HAP-1 (cell line): ENCODE measurements around the gene GLT1D1.

Experiments
- DNase-seq, 2 experiments: peaks; one replicate each; pipeline ENCODE4 v3.0.0-alpha.2; 2016 to 2020; ENCODE audit warnings: low spot score in 2 of 2
- H3K27me3 ChIP-seq: fragments of 250-450 bp; sonication (Bioruptor Pico); 2 replicates; pipeline ENCODE4 v1.5.1; 2020; ENCODE audit warnings: low read depth, mild to moderate bottlenecking, moderate library complexity
- H3K36me3 ChIP-seq: fragments of 250-450 bp; sonication (Bioruptor Pico); replicated peaks from 2 replicates; pipeline ENCODE4 v1.5.1; 2020; ENCODE audit warnings: mild to moderate bottlenecking
- H3K4me1 ChIP-seq: fragments of 250-450 bp; sonication (Bioruptor Pico); 2 replicates; pipeline ENCODE4 v1.5.1; 2020; ENCODE audit warnings: mild to moderate bottlenecking
- H3K4me3 ChIP-seq: fragments of 250-450 bp; sonication (Bioruptor Pico); 2 replicates; pipeline ENCODE4 v1.5.1; 2020; ENCODE audit warnings: mild to moderate bottlenecking, moderate library complexity
- H3K9me3 ChIP-seq: fragments of 250-450 bp; sonication (Bioruptor Pico); 2 replicates; pipeline ENCODE4 v1.5.1; 2020; ENCODE audit warnings: mild to moderate bottlenecking, moderate library complexity
- in situ Hi-C: fragments of 300-500 bp; cut with MboI; formaldehyde crosslinking; loops from 3 replicates; pipeline ENCODE4 v1.14.3; 2020; ENCODE audit warnings: low sequenced_read_pairs, inconsistent platforms, mixed read lengths

Gene GLT1D1

GRCh38 chr12:128981971-128982533 lies 128.8 kb downstream of the GLT1D1 start:
- DNase-seq = no peak
- H3K4me1 ChIP-seq = no peaks in the 10 kb centered on the region
- no peaks in the 10 kb centered on the region for H3K9me3 ChIP-seq
- H3K27me3 ChIP-seq = no peaks in the 10 kb centered on the region
- in situ Hi-C loops = no loop called here
- H3K4me3 ChIP-seq = no peak overlapping the region
- H3K36me3 ChIP-seq = no peaks in the 10 kb centered on the region

DNA sequence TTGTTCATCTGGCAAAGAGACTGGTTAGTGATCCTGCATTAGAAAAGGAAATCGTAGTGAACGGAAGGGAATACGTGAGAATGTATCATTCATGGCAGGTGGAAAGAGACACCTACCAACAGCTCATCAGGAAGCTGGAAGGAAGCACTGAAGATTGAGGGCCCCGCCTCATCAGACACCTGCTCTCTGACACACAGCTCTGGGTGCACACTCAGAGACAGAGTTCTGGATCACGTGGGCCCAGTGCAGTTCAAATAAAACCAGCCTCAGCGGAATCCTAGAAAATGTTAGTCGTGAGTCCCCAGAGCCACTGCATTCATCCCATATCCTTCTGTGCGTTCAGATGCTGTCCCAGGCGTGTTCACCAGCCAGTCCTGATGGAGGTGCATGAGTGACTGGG lies 129.7 kb downstream of the GLT1D1 start:
- Histone ChIP-seq H3K36me3 (no peaks in the 10 kb centered on the region), H3K27me3 (no peaks in the 10 kb centered on the region), H3K4me1 (no peaks in the 10 kb centered on the region), H3K4me3 (no peak overlapping the region), H3K9me3 (no peaks in the 10 kb centered on the region)
- DNase-seq = no peak
- in situ Hi-C loops = no loop called here

- no peaks in the 10 kb centered on the region for H3K9me3 ChIP-seq
- H3K4me1 ChIP-seq = no peaks in the 10 kb centered on the region
- in situ Hi-C loops = no loop called here
- no peak for DNase-seq
- H3K4me3 ChIP-seq = no peak overlapping the region
- H3K36me3 ChIP-seq = no peaks in the 10 kb centered on the region
- no peaks in the 10 kb centered on the region for H3K27me3 ChIP-seq
Observed at GRCh38 chr12:128983371-128983770, 130.1 kb downstream of the GLT1D1 start.

DNA sequence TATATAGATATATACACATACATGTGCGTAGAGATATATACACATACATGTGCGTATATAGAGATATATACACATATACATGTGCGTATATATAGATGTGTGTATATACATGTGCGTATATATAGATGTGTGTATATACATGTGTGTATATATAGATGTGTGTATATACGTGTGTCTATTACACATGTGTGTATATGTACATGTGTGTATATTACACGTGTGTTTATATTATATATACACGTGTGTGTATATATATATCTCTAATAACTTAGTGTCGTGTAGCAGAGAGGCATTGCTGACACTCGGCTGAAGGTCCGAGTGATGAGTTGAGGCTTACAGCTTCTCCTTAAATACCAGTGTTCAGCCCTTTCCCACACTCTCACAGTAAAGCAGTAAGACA lies 133.7 kb downstream of the GLT1D1 start:
- H3K36me3 ChIP-seq = no peaks in the 10 kb centered on the region
- no peaks in the 10 kb centered on the region for H3K27me3 ChIP-seq
- no peaks in the 10 kb centered on the region for H3K9me3 ChIP-seq
- in situ Hi-C loops = no loop called here
- H3K4me3 ChIP-seq = no peak overlapping the region
- DNase-seq = no peak
- H3K4me1 ChIP-seq = no peaks in the 10 kb centered on the region

DNA sequence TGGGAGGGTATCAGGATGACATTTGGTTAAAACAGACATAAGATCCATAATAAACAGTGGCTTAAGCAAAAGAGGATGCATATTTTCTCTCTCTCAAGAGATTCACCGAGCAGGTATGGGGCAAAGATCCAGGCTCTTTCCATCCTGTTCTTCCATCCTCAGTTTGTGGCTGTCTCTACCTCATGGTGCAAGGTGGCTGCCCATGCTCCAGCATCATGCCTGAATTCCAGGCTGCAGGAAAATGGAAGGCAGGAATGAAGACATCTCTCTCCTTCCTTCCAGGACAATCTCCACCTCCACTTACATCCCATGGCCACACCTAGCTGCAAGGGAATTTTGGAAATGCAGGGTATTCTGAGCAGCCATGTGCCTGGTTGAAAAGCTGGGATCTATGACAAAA lies 136.0 kb downstream of the GLT1D1 start:
- Histone ChIP-seq H3K4me3 (no peak overlapping the region), H3K4me1 (no peaks in the 10 kb centered on the region), H3K36me3 (no peaks in the 10 kb centered on the region), H3K9me3 (no peaks in the 10 kb centered on the region), H3K27me3 (no peaks in the 10 kb centered on the region)
- no peak for DNase-seq
- in situ Hi-C loops = no loop called here

- H3K4me1 ChIP-seq = no peaks in the 10 kb centered on the region
- in situ Hi-C loops = no loop called here
- DNase-seq = no peak
- H3K9me3 ChIP-seq = no peaks in the 10 kb centered on the region
- no peak overlapping the region for H3K4me3 ChIP-seq
- H3K36me3 ChIP-seq = no peaks in the 10 kb centered on the region
- no peaks in the 10 kb centered on the region for H3K27me3 ChIP-seq
Observed at GRCh38 chr12:128991716-128992115, 138.4 kb downstream of the GLT1D1 start.

GRCh38 chr12:128992116-128992515 lies 138.8 kb downstream of the GLT1D1 start:
- H3K27me3 ChIP-seq = no peaks in the 10 kb centered on the region

DNA sequence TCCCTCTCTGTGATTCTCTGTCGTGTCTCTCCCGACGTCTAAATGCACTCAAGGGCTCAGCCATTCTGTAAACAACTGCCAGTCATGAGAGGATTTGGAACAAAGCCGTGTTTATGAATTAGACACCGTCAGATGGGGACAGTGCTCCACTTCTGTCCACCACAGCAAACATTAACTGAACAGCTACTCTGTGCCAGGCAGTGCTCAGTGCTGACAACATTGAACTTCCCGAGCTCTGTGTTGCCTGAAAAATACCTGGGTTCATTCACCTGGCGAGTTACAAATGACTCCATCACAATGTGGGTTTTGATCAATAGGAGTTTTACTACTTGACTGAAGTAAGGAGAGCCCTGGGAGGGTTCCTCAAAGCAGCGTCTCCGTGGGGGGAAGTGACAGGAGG lies 139.3 kb downstream of the GLT1D1 start:
- in situ Hi-C loops = no loop called here
- Histone ChIP-seq H3K36me3 (no peaks in the 10 kb centered on the region), H3K27me3 (no peaks in the 10 kb centered on the region), H3K9me3 (no peaks in the 10 kb centered on the region), H3K4me3 (no peak overlapping the region), H3K4me1 (no peaks in the 10 kb centered on the region)
- DNase-seq = no peak

More at GRCh38 chr12:128992116-128992515, 138.8 kb downstream of the GLT1D1 start:
- no peaks in the 10 kb centered on the region for H3K4me1 ChIP-seq
- H3K36me3 ChIP-seq = no peaks in the 10 kb centered on the region
- in situ Hi-C loops = no loop called here
- H3K9me3 ChIP-seq = no peaks in the 10 kb centered on the region
- DNase-seq = no peak
- H3K4me3 ChIP-seq = no peak overlapping the region

- H3K4me3 ChIP-seq = no peak overlapping the region
- no peaks in the 10 kb centered on the region for H3K36me3 ChIP-seq
- no peaks in the 10 kb centered on the region for H3K4me1 ChIP-seq
- no peaks in the 10 kb centered on the region for H3K27me3 ChIP-seq
- no peak for DNase-seq
- in situ Hi-C loops = no loop called here
- no peaks in the 10 kb centered on the region for H3K9me3 ChIP-seq
Observed at GRCh38 chr12:128994856-128995255, 141.6 kb downstream of the GLT1D1 start.

DNA sequence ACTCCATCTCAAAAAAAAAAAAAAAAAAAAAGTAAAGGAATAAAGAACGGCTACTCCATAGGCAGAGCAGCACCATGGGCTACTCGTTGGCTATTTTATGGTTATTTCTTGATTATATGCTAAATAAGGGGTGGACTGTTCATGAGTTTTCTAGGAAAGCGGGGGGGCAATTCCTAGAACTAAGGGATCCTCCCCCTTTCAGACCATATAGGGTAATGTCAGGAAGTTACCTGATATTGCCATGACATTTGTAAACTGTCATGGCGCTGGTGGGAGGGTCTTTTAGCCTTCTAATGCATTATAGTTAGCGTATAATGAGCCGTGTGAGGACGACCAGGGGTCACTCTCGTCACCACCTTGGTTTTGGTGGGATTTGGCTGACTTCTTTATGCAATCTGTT lies 142.3 kb downstream of the GLT1D1 start:
- in situ Hi-C loops = no loop called here
- H3K36me3 ChIP-seq = no peaks in the 10 kb centered on the region
- H3K9me3 ChIP-seq = no peaks in the 10 kb centered on the region
- H3K4me3 ChIP-seq = no peak overlapping the region
- H3K27me3 ChIP-seq = no peaks in the 10 kb centered on the region
- no peak for DNase-seq
- no peaks in the 10 kb centered on the region for H3K4me1 ChIP-seq

GRCh38 chr12:129001826-129002225 lies 148.5 kb downstream of the GLT1D1 start:
- in situ Hi-C loops = no loop called here

DNA sequence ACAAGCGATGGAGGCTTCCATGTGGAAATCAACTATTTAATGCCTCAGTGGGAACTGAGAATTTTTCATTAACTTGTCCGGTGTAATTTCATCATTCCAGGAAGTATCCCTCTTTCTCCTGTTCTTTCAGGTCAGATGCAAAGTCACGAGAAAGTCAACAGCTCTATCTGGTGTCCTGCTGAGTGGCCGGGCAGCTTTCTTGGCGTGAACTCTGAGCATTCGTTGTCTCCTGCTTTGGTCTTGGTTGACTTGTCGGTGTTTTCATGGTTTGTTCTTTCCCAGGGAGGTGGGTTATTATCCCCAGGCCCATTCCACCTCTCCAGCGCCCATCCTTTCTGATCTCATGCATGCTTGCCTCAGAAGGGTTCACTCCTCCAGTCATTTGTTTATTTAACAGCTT lies 149.1 kb downstream of the GLT1D1 start:
- no peaks in the 10 kb centered on the region for H3K4me1 ChIP-seq
- DNase-seq = no peak
- H3K36me3 ChIP-seq = no peaks in the 10 kb centered on the region
- no peaks in the 10 kb centered on the region for H3K27me3 ChIP-seq
- H3K9me3 ChIP-seq = no peaks in the 10 kb centered on the region
- no peak overlapping the region for H3K4me3 ChIP-seq
- in situ Hi-C loops = no loop called here

More at GRCh38 chr12:129001826-129002225, 148.5 kb downstream of the GLT1D1 start:
- H3K9me3 ChIP-seq = no peaks in the 10 kb centered on the region
- H3K36me3 ChIP-seq = no peaks in the 10 kb centered on the region
- H3K4me3 ChIP-seq = no peak overlapping the region
- H3K4me1 ChIP-seq = no peaks in the 10 kb centered on the region
- DNase-seq = no peak
- H3K27me3 ChIP-seq = no peaks in the 10 kb centered on the region

DNA sequence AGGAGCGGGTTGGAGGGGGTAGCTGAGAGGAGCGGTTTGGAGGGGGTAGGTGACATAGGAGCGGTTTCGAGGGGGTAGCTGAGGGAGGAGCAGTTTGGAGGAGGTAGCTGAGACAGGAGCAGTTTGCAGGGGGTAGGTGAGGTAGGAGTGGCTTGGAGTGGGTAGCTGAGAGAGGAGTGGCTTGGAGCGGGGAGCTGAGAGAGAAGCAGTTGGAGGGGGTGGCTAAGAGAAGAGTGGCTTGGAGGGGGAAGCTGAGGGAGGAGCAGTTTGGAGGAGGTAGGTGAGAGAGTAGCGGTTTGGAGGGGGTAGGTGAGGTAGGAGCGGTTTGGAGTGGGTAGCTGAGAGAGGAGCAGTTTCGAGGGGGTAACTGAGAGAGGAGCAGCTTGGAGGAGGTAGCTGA lies 152.1 kb downstream of the GLT1D1 start:
- DNase-seq = no peak
- in situ Hi-C loops = no loop called here
- H3K4me3 ChIP-seq = no peak overlapping the region
- no peaks in the 10 kb centered on the region for H3K27me3 ChIP-seq
- no peaks in the 10 kb centered on the region for H3K4me1 ChIP-seq
- H3K36me3 ChIP-seq = no peaks in the 10 kb centered on the region
- no peaks in the 10 kb centered on the region for H3K9me3 ChIP-seq

DNA sequence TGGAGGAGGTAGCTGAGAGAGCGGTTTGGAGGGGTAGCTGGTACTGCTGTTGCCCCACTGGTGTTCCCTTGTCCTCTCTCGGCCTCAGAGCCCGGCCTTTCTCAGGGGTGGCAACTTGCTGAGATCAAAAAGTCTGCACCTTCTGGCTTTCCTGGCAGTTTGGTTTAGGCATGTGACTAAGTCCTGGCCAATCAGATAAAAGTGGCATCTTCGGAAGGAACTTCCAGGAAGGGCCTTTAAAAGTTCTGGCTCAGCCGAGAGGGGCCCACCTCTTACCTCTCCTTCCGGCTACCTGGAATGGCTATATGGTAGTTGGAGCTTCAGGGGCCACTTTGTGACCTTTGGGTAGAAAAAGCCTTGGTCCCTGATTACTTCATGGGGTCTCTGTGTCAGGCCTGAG lies 152.6 kb downstream of the GLT1D1 start:
- H3K4me1 ChIP-seq = no peaks in the 10 kb centered on the region
- H3K36me3 ChIP-seq = no peaks in the 10 kb centered on the region
- H3K4me3 ChIP-seq = no peak overlapping the region
- H3K27me3 ChIP-seq = no peaks in the 10 kb centered on the region
- DNase-seq = no peak
- in situ Hi-C loops = no loop called here
- no peaks in the 10 kb centered on the region for H3K9me3 ChIP-seq
